H1 (cell line): ENCODE data around the gene DDX19B. TPM values are rescaled to one million over a fixed set of nuclear protein-coding genes. Genes with fewer than 3 reads are reported as not detected.

Source experiments
- ASH2L ChIP-seq: fragments of 200-600, 300-600 bp; sonication (generic); IDR thresholded peaks from one replicate; pipeline ENCODE4 v1.7.1; 2017; ENCODE audit warnings: low read length
- CBX5 ChIP-seq: fragments of 300-800, 300-1000 bp; sonication (generic); IDR thresholded peaks from 2 replicates; pipeline ENCODE4 v1.7.1; 2016; ENCODE audit warnings: antibody characterized with exemption, low read length, low read depth
- CBX8 ChIP-seq: fragments of 300-800, 300-1000 bp; sonication (generic); IDR thresholded peaks from 2 replicates; pipeline ENCODE4 v1.7.1; 2016; ENCODE audit warnings: low read depth, low read length, borderline replicate concordance
- CEBPB ChIP-seq: IDR thresholded peaks from 2 replicates; pipeline ENCODE4 v1.6.1; 2012; ENCODE audit warnings: low read depth, low read length
- CREB1 ChIP-seq: IDR thresholded peaks from 2 replicates; pipeline ENCODE4 v1.6.1; 2012; ENCODE audit warnings: inconsistent platforms
- EZH2 ChIP-seq: fragments of 200-600 bp; sonication (generic); IDR thresholded peaks from 2 replicates; pipeline ENCODE4 v1.7.1; 2012; ENCODE audit warnings: low read depth, mild to moderate bottlenecking, moderate library complexity, low read length, inconsistent platforms; ENCODE audit not compliant: severe bottlenecking
- GABPA ChIP-seq: IDR thresholded peaks from 2 replicates; pipeline ENCODE4 v1.6.1; 2011; ENCODE audit warnings: mild to moderate bottlenecking, low read length, moderate library complexity, borderline replicate concordance; ENCODE audit not compliant: insufficient read depth
- HDAC6 ChIP-seq: IDR thresholded peaks from one replicate; pipeline ENCODE4 v1.7.1; 2012; ENCODE audit warnings: low read depth, mild to moderate bottlenecking, inconsistent platforms, low read length, moderate library complexity
- JUN ChIP-seq: IDR thresholded peaks from 2 replicates; pipeline ENCODE4 v1.6.1; 2011; ENCODE audit warnings: low read depth, mild to moderate bottlenecking, improper control_type of control experiment, low read length
- KDM1A ChIP-seq: fragments of 200-600, 300-600 bp; sonication (generic); IDR thresholded peaks from 2 replicates; pipeline ENCODE4 v1.7.1; 2016; ENCODE audit warnings: mild to moderate bottlenecking, low read length, borderline replicate concordance
- KDM4A ChIP-seq: IDR thresholded peaks from one replicate; pipeline ENCODE4 v1.7.1; 2012; ENCODE audit warnings: low read depth, mild to moderate bottlenecking, moderate library complexity, low read length, inconsistent platforms; ENCODE audit not compliant: severe bottlenecking
- MAFK ChIP-seq: IDR thresholded peaks from 2 replicates; pipeline ENCODE4 v1.6.1; 2012; ENCODE audit warnings: low read depth, mild to moderate bottlenecking, improper control_type of control experiment, low read length
- PHF8 ChIP-seq: fragments of 200-600 bp; sonication (generic); conservative IDR thresholded peaks from 2 replicates; pipeline ENCODE4 v1.7.1; 2012; ENCODE audit warnings: low read depth, mild to moderate bottlenecking, inconsistent platforms, low read length, moderate library complexity
- POLR2A ChIP-seq, 2 experiments: IDR thresholded peaks; 1 replicate in 1 of 2; 2 replicates in 1 of 2; pipeline ENCODE4 v1.6.1; 2011; ENCODE audit warnings: low read depth in 2 of 2, low read length in 2 of 2, mild to moderate bottlenecking in 2 of 2; ENCODE audit errors: control extremely low read depth in 1 of 2
- POLR2AphosphoS5 ChIP-seq: IDR thresholded peaks from 2 replicates; pipeline ENCODE4 v1.6.1; 2011; ENCODE audit warnings: low read depth, low read length
- POU5F1 ChIP-seq: IDR thresholded peaks from 2 replicates; pipeline ENCODE4 v1.6.1; 2011; ENCODE audit warnings: low read depth, mild to moderate bottlenecking, low read length, moderate library complexity
- RFX5 ChIP-seq: IDR thresholded peaks from 2 replicates; pipeline ENCODE4 v1.6.1; 2011; ENCODE audit warnings: low read depth, low read length, improper control_type of control experiment, borderline replicate concordance
- RNF2 ChIP-seq: fragments of 200-900, 300-1000 bp; sonication (generic); IDR thresholded peaks from 2 replicates; pipeline ENCODE4 v1.7.1; 2016; ENCODE audit warnings: borderline replicate concordance, low read depth, mild to moderate bottlenecking, antibody characterized with exemption, low read length; ENCODE audit not compliant: poor library complexity, severe bottlenecking; ENCODE audit errors: missing control alignments
- RXRA ChIP-seq: IDR thresholded peaks from 2 replicates; pipeline ENCODE4 v1.6.1; 2011; ENCODE audit warnings: low read depth, mild to moderate bottlenecking, low read length, moderate library complexity; ENCODE audit not compliant: insufficient read depth
- SAP30 ChIP-seq: fragments of 300-600 bp; sonication (generic); IDR thresholded peaks from 2 replicates; pipeline ENCODE4 v1.7.1; 2012; ENCODE audit warnings: low read length, moderate library complexity, mild to moderate bottlenecking, inconsistent platforms; ENCODE audit not compliant: insufficient read depth, insufficient replicate concordance
- SIRT6 ChIP-seq: IDR thresholded peaks from one replicate; pipeline ENCODE4 v1.7.1; 2012; ENCODE audit warnings: low read length, inconsistent platforms
- SP1 ChIP-seq: IDR thresholded peaks from 2 replicates; pipeline ENCODE4 v1.6.1; 2011; ENCODE audit warnings: low read depth, low read length
- SP2 ChIP-seq: IDR thresholded peaks from 2 replicates; pipeline ENCODE4 v1.6.1; 2012; ENCODE audit warnings: mild to moderate bottlenecking, low read length, inconsistent platforms
- SP4 ChIP-seq: IDR thresholded peaks from 2 replicates; pipeline ENCODE4 v1.6.1; 2012; ENCODE audit warnings: low read length, inconsistent platforms
- SRF ChIP-seq: IDR thresholded peaks from 2 replicates; pipeline ENCODE4 v1.6.1; 2011; ENCODE audit warnings: mild to moderate bottlenecking, low read depth, low read length, moderate library complexity
- SUZ12 ChIP-seq: fragments of 200-600 bp; sonication (generic); IDR thresholded peaks from 2 replicates; pipeline ENCODE4 v1.6.1; 2012; ENCODE audit warnings: mild to moderate bottlenecking, inconsistent platforms, low read length, moderate library complexity, mixed read lengths
- TBP ChIP-seq: IDR thresholded peaks from 2 replicates; pipeline ENCODE4 v1.6.1; 2011; ENCODE audit warnings: low read depth, low read length, improper control_type of control experiment
- polyA plus RNA-seq, 7 experiments: library from polyadenylated mRNA; depleted of rRNA in 3 of 7; stranded (reverse) in 5 of 7; unstranded in 2 of 7; fragments of >200 nt in 5 of 7; fragments of 200-250 nt in 2 of 7; gene quantifications; 1 replicate in 5 of 7; 2 replicates in 1 of 7; 4 replicates in 1 of 7; pipeline versions ENCODE4 v1.2.1 to v1.2.3, GENCODE V29; 2011 to 2013; ENCODE audit warnings: missing spikeins in 2 of 7, mixed read lengths in 2 of 7
- total RNA-seq: library from RNA; stranded (reverse); fragmentation: NEBNext Ultra II Directional; extraction: Animal tissue kit (Norgen Biotek cat#: 25700); gene quantifications from 2 replicates; pipeline ENCODE4 v1.2.1, GENCODE V29; 2021

DDX19B gene
- total and polyA plus RNA-seq, 2 of the 8 experiments (the other 6 are each of a cell fraction or from before 2014, with no cell fraction given): 40.5 to 42.7 TPM

DNA sequence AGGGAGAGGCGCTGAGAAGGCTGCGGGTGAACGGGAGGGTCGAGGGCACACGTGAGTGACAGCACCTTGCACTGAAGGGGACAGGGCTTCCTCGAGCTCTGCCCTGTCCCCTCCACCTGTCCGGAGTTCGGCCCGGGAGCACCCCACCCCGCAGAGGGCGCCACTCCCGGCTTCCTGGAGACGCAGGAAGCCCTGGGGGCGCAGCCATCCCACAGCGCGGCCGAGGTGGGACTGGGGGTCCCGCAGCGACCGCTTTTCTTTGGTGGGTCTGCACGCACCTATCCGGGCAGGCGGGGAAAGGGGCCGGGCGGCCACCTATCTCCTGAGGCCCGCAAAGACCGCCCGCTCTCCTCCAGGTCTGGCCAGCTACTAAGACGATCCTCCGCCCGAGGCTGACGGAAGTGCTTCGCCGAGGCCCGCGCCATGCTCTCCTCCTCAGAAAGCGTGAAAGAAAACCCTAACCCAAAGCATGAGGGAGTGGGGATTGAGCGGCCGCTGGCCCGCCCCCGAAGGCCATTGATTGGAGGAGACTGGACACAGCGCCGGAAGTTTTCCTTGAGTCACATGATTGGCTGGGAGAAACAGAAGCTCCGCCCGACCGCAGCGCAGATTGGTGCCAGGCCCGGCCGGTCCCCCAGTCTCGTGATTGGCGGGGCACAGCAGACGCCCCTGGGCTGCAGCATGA is 82.1 kb downstream of the DDX19B start (continued):
- TF ChIP-seq SUZ12 (no peak), RFX5 (no peak), SP2 (peak; percentile 55; the same call in 1 of the 2 replicates), PHF8 (peak; percentile 65), SP1 (peak; percentile 94), TBP (peak; percentile 92), HDAC6 (no peak), SRF (no peak), JUN (no peak), SIRT6 (no peak), POLR2AphosphoS5 (peak; percentile 88), KDM1A (no peak), KDM4A (no peak), EZH2 (no peak), SP4 (peak; percentile 76; the same call in 1 of the 2 replicates), CBX5 (no peak), POLR2A (IDR thresholded peaks at IDR 0.05; ENCODE audit: control extremely low read depth in 1 of 2, low read depth in 2 of 2, low read length in 2 of 2) (peak; percentile 91 to 96), ASH2L (peak; percentile 37), RXRA (no peak), CREB1 (no peak), SAP30 (no peak), CBX8 (no peak), GABPA (no peak), MAFK (no peak), CEBPB (no peak), POU5F1 (no peak), RNF2 (no peak)
